H9 (cell line): ENCODE data around the gene KLHL20. TPM values are rescaled to one million over a fixed set of nuclear protein-coding genes. Genes with fewer than 3 reads are reported as not detected.
"Not testable (repeated sequence)": the region's sequence is repeated elsewhere in the genome, so short reads cannot be mapped to it uniquely, and the experiment has no call there.

ENCODE experiments used
- DNase-seq: peaks from one replicate; pipeline ENCODE4 v3.0.0-alpha.2; 2017
- H2AFZ ChIP-seq: one replicate; pipeline ENCODE4 v1.6.1; 2013; ENCODE audit warnings: mild to moderate bottlenecking, low read length, control low read depth, moderate library complexity
- H2AK5ac ChIP-seq: 2 replicates; pipeline ENCODE4 v1.6.1; 2013; ENCODE audit warnings: low read length, control low read depth, mixed read lengths; ENCODE audit not compliant: insufficient read length
- H2BK120ac ChIP-seq: one replicate; pipeline ENCODE4 v1.6.1; 2013; ENCODE audit warnings: low read depth, mild to moderate bottlenecking, low read length, control low read depth, inconsistent platforms; ENCODE audit not compliant: poor library complexity, severe bottlenecking
- H2BK12ac ChIP-seq: 2 replicates; pipeline ENCODE4 v1.6.1; 2013; ENCODE audit warnings: low read length, control low read depth, mixed read lengths, low read depth; ENCODE audit not compliant: insufficient read length
- H2BK15ac ChIP-seq: 2 replicates; pipeline ENCODE4 v1.6.1; 2013; ENCODE audit warnings: low read depth, low read length, control low read depth
- H2BK20ac ChIP-seq: one replicate; pipeline ENCODE4 v1.6.1; 2013; ENCODE audit warnings: low read depth, mild to moderate bottlenecking, low read length, control low read depth, inconsistent platforms; ENCODE audit not compliant: poor library complexity, severe bottlenecking
- H2BK5ac ChIP-seq: 2 replicates; pipeline ENCODE4 v1.6.1; 2013; ENCODE audit warnings: low read length, control low read depth, mixed read lengths; ENCODE audit not compliant: insufficient read length
- H3K14ac ChIP-seq: 2 replicates; pipeline ENCODE4 v1.6.1; 2013; ENCODE audit warnings: low read length, control low read depth; ENCODE audit not compliant: insufficient read depth
- H3K18ac ChIP-seq: 2 replicates; pipeline ENCODE4 v1.6.1; 2013; ENCODE audit warnings: low read depth, mild to moderate bottlenecking, mixed read lengths, low read length, control low read depth; ENCODE audit not compliant: insufficient read length
- H3K23ac ChIP-seq: 2 replicates; pipeline ENCODE4 v1.6.1; 2013; ENCODE audit warnings: low read length, control low read depth, mixed read lengths, low read depth; ENCODE audit not compliant: insufficient read length
- H3K23me2 ChIP-seq: 2 replicates; pipeline ENCODE4 v1.6.1; 2013; ENCODE audit warnings: low read depth, mild to moderate bottlenecking, mixed read lengths, low read length, control low read depth; ENCODE audit not compliant: insufficient read length, poor library complexity, severe bottlenecking
- H3K27ac ChIP-seq: 2 replicates; pipeline ENCODE4 v1.5.1; 2013; ENCODE audit warnings: low read length, control low read depth, mixed read lengths, low read depth; ENCODE audit not compliant: insufficient read length
- H3K27me3 ChIP-seq: 2 replicates; pipeline ENCODE4 v1.6.1; 2013; ENCODE audit warnings: low read length, control low read depth, inconsistent platforms; ENCODE audit not compliant: insufficient read depth
- H3K4ac ChIP-seq: 2 replicates; pipeline ENCODE4 v1.6.1; 2013; ENCODE audit warnings: low read depth, mild to moderate bottlenecking, control low read depth, inconsistent platforms, low read length, moderate library complexity
- H3K4me1 ChIP-seq: 2 replicates; pipeline ENCODE4 v1.6.1; 2013; ENCODE audit warnings: low read length, control low read depth, inconsistent platforms; ENCODE audit not compliant: insufficient read depth
- H3K4me2 ChIP-seq: 2 replicates; pipeline ENCODE4 v1.6.1; 2013; ENCODE audit warnings: low read length, control low read depth, mixed read lengths; ENCODE audit not compliant: insufficient read length, insufficient read depth
- H3K56ac ChIP-seq: 2 replicates; pipeline ENCODE4 v1.6.1; 2013; ENCODE audit warnings: low read depth, mild to moderate bottlenecking, mixed read lengths, low read length, control low read depth; ENCODE audit not compliant: insufficient read length
- H3K79me1 ChIP-seq: 2 replicates; pipeline ENCODE4 v1.6.1; 2013; ENCODE audit warnings: low read depth, mild to moderate bottlenecking, moderate library complexity, low read length, control low read depth, inconsistent platforms; ENCODE audit not compliant: insufficient read depth, poor library complexity, severe bottlenecking
- H3K79me2 ChIP-seq: 2 replicates; pipeline ENCODE4 v1.6.1; 2013; ENCODE audit warnings: low read length, control low read depth, inconsistent platforms; ENCODE audit not compliant: insufficient read depth
- H3K9ac ChIP-seq: 2 replicates; pipeline ENCODE4 v1.6.1; 2013; ENCODE audit warnings: low read length, control low read depth, mixed read lengths; ENCODE audit not compliant: insufficient read length; ENCODE audit errors: extremely low read depth
- H3K9me3 ChIP-seq: one replicate; pipeline ENCODE4 v1.6.1; 2013; ENCODE audit warnings: low read depth, low read length, inconsistent platforms; ENCODE audit not compliant: control insufficient read depth
- H3T11ph ChIP-seq: one replicate; pipeline ENCODE4 v1.6.1; 2013; ENCODE audit warnings: mild to moderate bottlenecking, low read length, control low read depth, inconsistent platforms
- H4K20me1 ChIP-seq: one replicate; pipeline ENCODE4 v1.6.1; 2013; ENCODE audit not compliant: control insufficient read depth, insufficient read length, insufficient read depth
- H4K5ac ChIP-seq: 2 replicates; pipeline ENCODE4 v1.6.1; 2013; ENCODE audit warnings: low read depth, mild to moderate bottlenecking, mixed read lengths, low read length, control low read depth; ENCODE audit not compliant: insufficient read length
- H4K8ac ChIP-seq: replicated peaks from 2 replicates; pipeline ENCODE4 v1.6.1; 2013; ENCODE audit warnings: low read length, control low read depth, mixed read lengths, low read depth; ENCODE audit not compliant: insufficient read length
- H4K91ac ChIP-seq: 2 replicates; pipeline ENCODE4 v1.6.1; 2013; ENCODE audit warnings: low read depth, mild to moderate bottlenecking, moderate library complexity, mixed read lengths, low read length, control low read depth; ENCODE audit not compliant: insufficient read length
- H3K27ac Mint-ChIP-seq, 3 experiments: 2 replicates in 2 of 3; 3 replicates in 1 of 3; pipeline ENCODE4 v1.8.0; 2020 to 2021; ENCODE audit warnings: mixed read lengths in 3 of 3, mild to moderate bottlenecking in 1 of 3, moderate library complexity in 1 of 3
- H3K27me3 Mint-ChIP-seq: 2 replicates; pipeline ENCODE4 v1.8.0; 2021; ENCODE audit warnings: low read depth, mild to moderate bottlenecking, moderate library complexity, mixed read lengths
- H3K36me3 Mint-ChIP-seq, 3 experiments: 2 replicates in 2 of 3; 3 replicates in 1 of 3; pipeline ENCODE4 v1.8.0; 2020 to 2021; ENCODE audit warnings: low read depth in 3 of 3, mixed read lengths in 3 of 3; ENCODE audit not compliant: insufficient read depth in 1 of 3
- H3K4me1 Mint-ChIP-seq, 2 experiments: 2 replicates each; pipeline ENCODE4 v1.8.0; 2020; ENCODE audit warnings: mixed read lengths in 2 of 2
- H3K4me3 Mint-ChIP-seq, 2 experiments: 2 replicates in 1 of 2; 3 replicates in 1 of 2; pipeline ENCODE4 v1.8.0; 2020 to 2021; ENCODE audit warnings: mild to moderate bottlenecking in 2 of 2, mixed read lengths in 2 of 2, moderate library complexity in 1 of 2
- H3K9me3 Mint-ChIP-seq, 2 experiments: 2 replicates in 1 of 2; 3 replicates in 1 of 2; pipeline ENCODE4 v1.8.0; 2020; ENCODE audit warnings: mild to moderate bottlenecking in 2 of 2, mixed read lengths in 2 of 2, moderate library complexity in 1 of 2
- CTCF ChIP-seq: fragments of 200-600 bp; sonication (generic); conservative IDR thresholded peaks from 3 replicates; pipeline ENCODE4 v1.8.0; 2021; ENCODE audit warnings: antibody characterized with exemption, mild to moderate bottlenecking
- WGBS: extraction: QIAGEN DNeasy Blood & Tissue Kit; methylation state at CpG from one replicate; pipeline ENCODE4 v1.1.7; 2013; ENCODE audit warnings: missing lambda C conversion rate, low lambda C conversion rate, mixed read lengths; ENCODE audit not compliant: insufficient read length; ENCODE audit errors: extremely low coverage; 5-methylcytosine and 5-hydroxymethylcytosine counted together
- total RNA-seq: library from RNA; stranded (reverse); gene quantifications from 2 replicates; pipeline ENCODE4 v1.2.1, GENCODE V29; 2021

Gene KLHL20
- total RNA-seq, 1 experiment from 2014 or later: 12.2 TPM

- no peaks in the 10 kb centered on the region for H3K23me2 ChIP-seq
Observed at GRCh38 chr1:173768827-173769226, 54.0 kb downstream of the KLHL20 start.

GRCh38 chr1:173770330-173770729 is 55.5 kb downstream of the KLHL20 start:
- H2AFZ ChIP-seq, H3K9me3 ChIP-seq, H3K56ac ChIP-seq, H3K4me1 ChIP-seq, H2BK120ac ChIP-seq, H3K4ac ChIP-seq, H3K18ac ChIP-seq, H3K79me1 ChIP-seq, H3K9ac ChIP-seq, H3K9me3 Mint-ChIP-seq, H2AK5ac ChIP-seq, DNase-seq, H4K20me1 ChIP-seq, H4K8ac ChIP-seq, H3T11ph ChIP-seq, H2BK5ac ChIP-seq, H3K27me3 Mint-ChIP-seq, H3K27ac ChIP-seq, H4K5ac ChIP-seq, H3K79me2 ChIP-seq, H2BK15ac ChIP-seq, H3K14ac ChIP-seq, H3K23ac ChIP-seq, H3K4me3 Mint-ChIP-seq, H3K36me3 Mint-ChIP-seq, H3K27me3 ChIP-seq, H2BK20ac ChIP-seq, H3K23me2 ChIP-seq, H3K4me1 Mint-ChIP-seq, H3K27ac Mint-ChIP-seq, H4K91ac ChIP-seq, H2BK12ac ChIP-seq, H3K4me2 ChIP-seq: not testable (repeated sequence)
- WGBS: no CpG with 5 or more reads among the region's 9 CpGs

More at GRCh38 chr1:173768827-173769226, 54.0 kb downstream of the KLHL20 start:
- H2BK15ac ChIP-seq: no peak overlapping the region
- H3T11ph ChIP-seq: no peak overlapping the region
- no peak overlapping the region for H3K18ac ChIP-seq
- H4K20me1 ChIP-seq: no peaks in the 10 kb centered on the region
- Mint-ChIP-seq H3K27me3 (no peaks in the 10 kb centered on the region), H3K36me3 (peaks cover 8 to 12% (median 11%) of the 10 kb centered on the region in 3 experiments; a peak in 6 of 7 replicates), H3K9me3 (peaks cover 8 to 9% of the 10 kb centered on the region in 2 experiments), H3K4me3 (no peak overlapping the region), H3K27ac (no peak overlapping the region), H3K4me1 (no peaks in the 10 kb centered on the region)
- H2BK20ac ChIP-seq: no peak overlapping the region
- H4K8ac ChIP-seq: no peak overlapping the region
- H3K9me3 ChIP-seq: no peaks in the 10 kb centered on the region
- no peak overlapping the region for H4K91ac ChIP-seq
- DNase-seq: no peak
- H3K4me1 ChIP-seq: no peaks in the 10 kb centered on the region
- no peak overlapping the region for H3K9ac ChIP-seq
- no peak overlapping the region for H3K14ac ChIP-seq
- no peaks in the 10 kb centered on the region for H3K79me1 ChIP-seq
- H3K4me2 ChIP-seq: no peak overlapping the region
- H2AFZ ChIP-seq: no peak overlapping the region
- TF ChIP-seq CTCF: no peak
- no peak overlapping the region for H2BK5ac ChIP-seq
- no peak overlapping the region for H3K4ac ChIP-seq
- H4K5ac ChIP-seq: no peak overlapping the region
- H2BK120ac ChIP-seq: no peak overlapping the region
- no peak overlapping the region for H3K23ac ChIP-seq
- H3K79me2 ChIP-seq: no peaks in the 10 kb centered on the region
- no peaks in the 10 kb centered on the region for H3K27me3 ChIP-seq
- no peak overlapping the region for H3K27ac ChIP-seq
- no peak overlapping the region for H3K56ac ChIP-seq
- no peak overlapping the region for H2BK12ac ChIP-seq
- H2AK5ac ChIP-seq: no peak overlapping the region
- WGBS: no CpG with 5 or more reads among the region's 3 CpGs
